CD14-positive monocyte (primary cell): ENCODE data around the gene SEMA3A. TPM values are rescaled to one million over a fixed set of nuclear protein-coding genes. Genes with fewer than 3 reads are reported as not detected.

Source experiments
- DNase-seq, 3 donors: peaks; one replicate each; pipeline ENCODE4 v3.0.0-alpha.2; 2011 to 2022
- H2AFZ ChIP-seq: 2 replicates; pipeline ENCODE4 v1.6.0; 2012; ENCODE audit warnings: mild to moderate bottlenecking, low read depth, low read length, inconsistent platforms; ENCODE audit not compliant: insufficient read depth, poor library complexity, severe bottlenecking
- H3K27ac ChIP-seq, 2 donors: 1 replicate in 1 of 2; 2 replicates in 1 of 2; pipeline ENCODE4 v1.5.1; 2012 to 2013; ENCODE audit warnings: low read length in 2 of 2, control low read depth in 1 of 2, inconsistent platforms in 1 of 2, low read depth in 1 of 2, mild to moderate bottlenecking in 1 of 2
- H3K27me3 ChIP-seq, 2 donors: one replicate each; pipeline versions ENCODE4 v1.6.0 to v1.6.1; 2011 to 2013; ENCODE audit warnings: low read length in 2 of 2; ENCODE audit not compliant: control insufficient read depth in 2 of 2, insufficient read depth in 2 of 2
- H3K36me3 ChIP-seq, 2 donors: replicated peaks in 1 of 2; 1 replicate in 1 of 2; 2 replicates in 1 of 2; pipeline versions ENCODE4 v1.5.1 to v1.6.1; 2012 to 2013; ENCODE audit warnings: low read length in 2 of 2, control low read depth in 1 of 2, inconsistent platforms in 1 of 2, mild to moderate bottlenecking in 1 of 2; ENCODE audit not compliant: insufficient read depth in 2 of 2, control insufficient read depth in 1 of 2
- H3K4me1 ChIP-seq, 2 donors: 1 replicate in 1 of 2; 2 replicates in 1 of 2; pipeline versions ENCODE4 v1.5.1 to v1.6.1; 2012 to 2013; ENCODE audit warnings: low read length in 2 of 2, control low read depth in 1 of 2, inconsistent platforms in 1 of 2, mild to moderate bottlenecking in 1 of 2, moderate library complexity in 1 of 2; ENCODE audit not compliant: insufficient read depth in 2 of 2, control insufficient read depth in 1 of 2
- H3K4me2 ChIP-seq: replicated peaks from 2 replicates; pipeline ENCODE3; 2012; ENCODE audit warnings: low read length, moderate library complexity, mild to moderate bottlenecking; ENCODE audit not compliant: poor library complexity, severe bottlenecking; ENCODE audit errors: extremely low read depth
- H3K4me3 ChIP-seq, 3 experiments: fragments of 200-600 bp in 1 of 3; sonication (generic) in 1 of 3; replicated peaks in 1 of 3; 1 replicate in 2 of 3; 2 replicates in 1 of 3; pipeline ENCODE4 v1.5.1; 2011 to 2013; ENCODE audit warnings: low read length in 3 of 3, mild to moderate bottlenecking in 3 of 3, control low read depth in 2 of 3, low read depth in 2 of 3, inconsistent platforms in 1 of 3, moderate library complexity in 1 of 3
- H3K79me2 ChIP-seq: 2 replicates; pipeline ENCODE4 v1.6.0; 2012; ENCODE audit warnings: mild to moderate bottlenecking, control low read depth, inconsistent platforms, low read length, moderate library complexity; ENCODE audit not compliant: insufficient read depth
- H3K9ac ChIP-seq: 2 replicates; pipeline ENCODE4 v1.6.0; 2017; ENCODE audit warnings: low read length, mild to moderate bottlenecking; ENCODE audit not compliant: insufficient read depth, poor library complexity, severe bottlenecking
- H3K9me3 ChIP-seq, 2 donors: replicated peaks in 1 of 2; 1 replicate in 1 of 2; 2 replicates in 1 of 2; pipeline versions ENCODE4 v1.5.1 to v1.6.1; 2012 to 2013; ENCODE audit warnings: low read length in 2 of 2, control low read depth in 1 of 2; ENCODE audit not compliant: control insufficient read depth in 1 of 2, insufficient read depth in 1 of 2
- H4K20me1 ChIP-seq: 2 replicates; pipeline ENCODE4 v1.6.0; 2012; ENCODE audit warnings: mild to moderate bottlenecking, low read length, control low read depth, moderate library complexity; ENCODE audit not compliant: insufficient read depth
- H3K27ac Mint-ChIP-seq, 7 donors: one replicate each; pipeline ENCODE4 v1.8.0; 2020; ENCODE audit warnings: mild to moderate bottlenecking in 7 of 7, mixed read lengths in 7 of 7, moderate library complexity in 6 of 7, inconsistent platforms in 2 of 7
- H3K27me3 Mint-ChIP-seq, 3 donors: one replicate each; pipeline ENCODE4 v1.8.0; 2021 to 2022; ENCODE audit warnings: low read depth in 3 of 3, mild to moderate bottlenecking in 3 of 3, mixed read lengths in 3 of 3, moderate library complexity in 3 of 3, inconsistent platforms in 1 of 3
- H3K36me3 Mint-ChIP-seq, 2 donors: one replicate each; pipeline ENCODE4 v1.8.0; 2020; ENCODE audit warnings: mixed read lengths in 2 of 2, inconsistent platforms in 1 of 2, mild to moderate bottlenecking in 1 of 2
- H3K4me1 Mint-ChIP-seq: one replicate; pipeline ENCODE4 v1.8.0; 2020; ENCODE audit warnings: mild to moderate bottlenecking, mixed read lengths
- H3K4me3 Mint-ChIP-seq, 2 donors: one replicate each; pipeline ENCODE4 v1.8.0; 2020; ENCODE audit warnings: mild to moderate bottlenecking in 2 of 2, mixed read lengths in 2 of 2, moderate library complexity in 1 of 2
- H3K9me3 Mint-ChIP-seq, 7 donors: one replicate each; pipeline ENCODE4 v1.8.0; 2020 to 2022; ENCODE audit warnings: mixed read lengths in 7 of 7, mild to moderate bottlenecking in 6 of 7, moderate library complexity in 6 of 7, inconsistent platforms in 2 of 7
- CTCF ChIP-seq: fragments of 200-600 bp; IDR thresholded peaks from one replicate; pipeline ENCODE4 v1.8.0; 2022; ENCODE audit warnings: antibody characterized with exemption, mild to moderate bottlenecking
- WGBS: methylation state at CpG from one replicate; pipeline ENCODE4 v1.1.5; 2013; ENCODE audit warnings: missing lambda C conversion rate; ENCODE audit not compliant: insufficient coverage; 5-methylcytosine and 5-hydroxymethylcytosine counted together
- intact Hi-C, 2 donors: fragments of 100-400 bp; cut with micrococcal nuclease; formaldehyde crosslinking; loops; one replicate each; pipeline versions ENCODE4 v1.15.0 to v1.15.1; 2023
- polyA plus RNA-seq, 3 donors: library from polyadenylated mRNA; depleted of rRNA in 1 of 3; unstranded in 2 of 3; stranded (reverse) in 1 of 3; fragments of 300-500 nt in 2 of 3; fragments of >200 nt in 1 of 3; fragmentation: Illumina TruSeq in 2 of 3; gene quantifications; 1 replicate in 2 of 3; 2 replicates in 1 of 3; pipeline ENCODE4 v1.2.3, GENCODE V29; 2012 to 2021

SEMA3A gene
- polyA plus RNA-seq, 3 donors = 0.03 TPM; not detected in 2

GRCh38 chr7:84161398-84161797, 33.2 kb downstream of the SEMA3A start:
- Mint-ChIP-seq H3K4me3 (no peak overlapping the region), H3K9me3 (peaks cover 0 to 8% (median 0%) of the 10 kb centered on the region in 7 donors), H3K27me3 (no peaks in the 10 kb centered on the region), H3K36me3 (no peaks in the 10 kb centered on the region), H3K4me1 (no peaks in the 10 kb centered on the region), H3K27ac (no peak overlapping the region)
- Histone ChIP-seq H2AFZ (no peak overlapping the region), H3K36me3 (no peaks in the 10 kb centered on the region), H3K4me1 (no peaks in the 10 kb centered on the region), H3K27ac (no peak overlapping the region), H4K20me1 (no peaks in the 10 kb centered on the region), H3K9ac (no peak overlapping the region), H3K27me3 (no peaks in the 10 kb centered on the region), H3K4me2 (no peak overlapping the region), H3K79me2 (no peaks in the 10 kb centered on the region), H3K9me3 (no peaks in the 10 kb centered on the region), H3K4me3 (no peak overlapping the region)
- intact Hi-C loops = no loop called here
- no peak for TF ChIP-seq CTCF
- DNase-seq = no peak
- WGBS = no CpG with 5 or more reads among the region's 1 CpG

GRCh38 chr7:84159435-84159834, 35.2 kb downstream of the SEMA3A start:
- TF ChIP-seq CTCF = no peak
- no peak overlapping the region for H3K27ac Mint-ChIP-seq
- DNase-seq = no peak
- no peaks in the 10 kb centered on the region for H3K36me3 ChIP-seq
- H3K9ac ChIP-seq = no peak overlapping the region
- H3K4me3 Mint-ChIP-seq = no peak overlapping the region
- no peaks in the 10 kb centered on the region for H3K79me2 ChIP-seq
- H3K27ac ChIP-seq = no peak overlapping the region
- no peaks in the 10 kb centered on the region for H3K4me1 ChIP-seq
- intact Hi-C loops = no loop called here
- no peaks in the 10 kb centered on the region for H3K9me3 Mint-ChIP-seq
- H3K27me3 Mint-ChIP-seq = no peaks in the 10 kb centered on the region
- no peaks in the 10 kb centered on the region for H3K9me3 ChIP-seq
- H4K20me1 ChIP-seq = no peaks in the 10 kb centered on the region
- H3K36me3 Mint-ChIP-seq = no peaks in the 10 kb centered on the region
- no peaks in the 10 kb centered on the region for H3K4me1 Mint-ChIP-seq
- no peak overlapping the region for H2AFZ ChIP-seq
- no peak overlapping the region for H3K4me3 ChIP-seq
- H3K4me2 ChIP-seq = no peak overlapping the region
- H3K27me3 ChIP-seq = no peaks in the 10 kb centered on the region
